Left ventricle myocardium inferior (tissue), 1 donor: ENCODE results near the gene SNX12. TPM values are rescaled to one million over a fixed set of nuclear protein-coding genes. Genes with fewer than 3 reads are reported as not detected.
A peak's percentile ranks its signal among the peaks of the same experiment; 100 is the strongest.

Experiments
- DNase-seq: peaks from one replicate; pipeline ENCODE4 v3.0.0-alpha.2; 2020
- H3K27ac ChIP-seq: fragments of 200-600 bp; replicated peaks from 2 replicates; pipeline ENCODE4 v1.8.0; 2021
- H3K27me3 ChIP-seq: fragments of 200-600 bp; 2 replicates; pipeline ENCODE4 v1.8.0; 2021; ENCODE audit warnings: low read depth
- H3K36me3 ChIP-seq: fragments of 200-600 bp; 2 replicates; pipeline ENCODE4 v1.8.0; 2021
- H3K4me1 ChIP-seq: fragments of 200-600 bp; 2 replicates; pipeline ENCODE4 v1.8.0; 2021
- H3K4me3 ChIP-seq: fragments of 200-600 bp; 2 replicates; pipeline ENCODE4 v1.8.0; 2021; ENCODE audit warnings: mild to moderate bottlenecking, moderate library complexity
- H3K9me3 ChIP-seq: fragments of 200-600 bp; replicated peaks from 2 replicates; pipeline ENCODE4 v1.8.0; 2021
- CTCF ChIP-seq: fragments of 200-600 bp; IDR thresholded peaks from 2 replicates; pipeline ENCODE4 v1.8.0; 2021; ENCODE audit warnings: antibody characterized with exemption, mild to moderate bottlenecking, borderline replicate concordance
- intact Hi-C: fragments of 100-400 bp; cut with micrococcal nuclease; formaldehyde crosslinking; loops from one replicate; pipeline ENCODE4 v1.11.0; 2022
- total RNA-seq: library from RNA; stranded (reverse); fragmentation: NEBNext Ultra II Directional; extraction: Animal tissue kit (Norgen Biotek cat#: 25700); gene quantifications from one replicate; pipeline ENCODE4 v1.2.1, GENCODE V29; 2021
- donor health status: DM: no; HTN: yes; CAD: no; lungs with severe emphysema.

The SNX12 gene
- total RNA-seq, 1 donor from 2014 or later = 42.7 TPM

DNA sequence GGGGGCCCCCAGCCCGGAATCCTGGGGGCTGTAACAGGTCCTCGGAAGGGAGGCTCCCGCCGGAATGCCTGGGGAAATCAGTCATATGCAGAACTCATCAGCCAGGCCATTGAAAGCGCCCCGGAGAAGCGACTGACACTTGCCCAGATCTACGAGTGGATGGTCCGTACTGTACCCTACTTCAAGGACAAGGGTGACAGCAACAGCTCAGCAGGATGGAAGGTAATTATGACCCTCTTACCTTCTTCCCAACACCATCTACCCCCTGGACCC, 28.6 kb upstream of the SNX12 start:
- no peak for DNase-seq
- intact Hi-C loops = no loop called here
- Histone ChIP-seq H3K36me3 (no peaks in the 10 kb centered on the region), H3K9me3 (no peaks in the 10 kb centered on the region), H3K4me1 (peaks cover 13% of the 10 kb centered on the region), H3K27ac (peak overlapping the region; percentile 71), H3K4me3 (peak overlapping the region; percentile 71), H3K27me3 (no peaks in the 10 kb centered on the region)
- no peak for TF ChIP-seq CTCF

GRCh38 chrX:71095981-71096759, 28.0 kb upstream of the SNX12 start:
- no peak for TF ChIP-seq CTCF
- no peak for DNase-seq
- Histone ChIP-seq H3K27me3 (no peaks in the 10 kb centered on the region), H3K4me1 (peaks cover 13% of the 10 kb centered on the region), H3K4me3 (peak overlapping the region; percentile 71), H3K27ac (peak overlapping the region; percentile 71), H3K36me3 (no peaks in the 10 kb centered on the region), H3K9me3 (no peaks in the 10 kb centered on the region)
- intact Hi-C loops = no loop called here

- DNase-seq = peak; percentile 90
- Histone ChIP-seq H3K36me3 (no peaks in the 10 kb centered on the region), H3K27ac (peak within 1 kb of the TSS; percentile 71), H3K4me1 (peaks cover 13% of the 10 kb centered on the region), H3K4me3 (peak within 1 kb of the TSS; percentile 71), H3K9me3 (no peaks in the 10 kb centered on the region), H3K27me3 (no peaks in the 10 kb centered on the region)
- intact Hi-C loops = no loop called here
- no peak for TF ChIP-seq CTCF
Measured at GRCh38 chrX:71095555-71095980, 27.4 kb upstream of the SNX12 start, which contains the start of gene FOXO4. TSS of gene FOXO4 (plus strand) at chrX:71095851. CDS start at chrX:71096529, 678 bp downstream.

- Histone ChIP-seq H3K4me1 (peaks cover 13% of the 10 kb centered on the region), H3K9me3 (no peaks in the 10 kb centered on the region), H3K4me3 (peak overlapping the region; percentile 71), H3K36me3 (no peaks in the 10 kb centered on the region), H3K27me3 (no peaks in the 10 kb centered on the region), H3K27ac (no peak overlapping the region)
- TF ChIP-seq CTCF = no peak
- intact Hi-C loops = no loop called here
- DNase-seq = no peak
Measured at GRCh38 chrX:71095033-71095432, 26.9 kb upstream of the SNX12 start.

- DNase-seq = no peak
- no peaks in the 10 kb centered on the region for H3K27me3 ChIP-seq
- TF ChIP-seq CTCF = no peak
- H3K4me1 ChIP-seq = no peaks in the 10 kb centered on the region
- H3K36me3 ChIP-seq = no peaks in the 10 kb centered on the region
- intact Hi-C loops = no loop called here
- H3K27ac ChIP-seq = no peak overlapping the region
- H3K9me3 ChIP-seq = no peaks in the 10 kb centered on the region
- H3K4me3 ChIP-seq = no peak overlapping the region
Measured at GRCh38 chrX:71091263-71091662, 23.1 kb upstream of the SNX12 start.
